RWPE2 (cell line): ENCODE data around the gene KRTAP10-1.

Source experiments
- ATAC-seq: fragments of 200-7000 bp; cut with Tn5 transposase; 3 replicates; pipeline ENCODE4 v1.9.1; 2021; ENCODE audit warnings: low read depth
- DNase-seq: peaks from one replicate; pipeline ENCODE4 v3.0.0-alpha.2; 2020; ENCODE audit warnings: low spot score
- H3K27ac ChIP-seq: fragments of 450-650 bp; 2 replicates; pipeline ENCODE4 v1.5.1; 2017; ENCODE audit warnings: mild to moderate bottlenecking; ENCODE audit not compliant: poor library complexity, severe bottlenecking
- H3K27me3 ChIP-seq: fragments of 250-450 bp; sonication (Bioruptor Pico); 2 replicates; pipeline ENCODE4 v1.5.1; 2021; ENCODE audit warnings: mild to moderate bottlenecking, moderate library complexity; ENCODE audit not compliant: insufficient read depth, poor library complexity, severe bottlenecking
- H3K36me3 ChIP-seq: fragments of 250-450 bp; sonication (Bioruptor Pico); 2 replicates; pipeline ENCODE4 v1.5.1; 2020; ENCODE audit warnings: low read depth, mild to moderate bottlenecking, moderate library complexity
- H3K4me1 ChIP-seq: fragments of 250-450 bp; sonication (Bioruptor Pico); 2 replicates; pipeline ENCODE4 v1.5.1; 2021; ENCODE audit warnings: mild to moderate bottlenecking, moderate library complexity; ENCODE audit not compliant: insufficient read depth, poor library complexity, severe bottlenecking
- H3K4me3 ChIP-seq: fragments of 250-450 bp; sonication (Bioruptor Pico); 2 replicates; pipeline ENCODE4 v1.5.1; 2021; ENCODE audit warnings: mild to moderate bottlenecking, moderate library complexity; ENCODE audit not compliant: severe bottlenecking
- H3K9me3 ChIP-seq: fragments of 250-450 bp; sonication (Bioruptor Pico); 2 replicates; pipeline ENCODE4 v1.5.1; 2021; ENCODE audit warnings: mild to moderate bottlenecking, moderate library complexity; ENCODE audit not compliant: severe bottlenecking
- CTCF ChIP-seq: fragments of 450-650 bp; IDR thresholded peaks from one replicate; pipeline ENCODE4 v1.5.1; 2017; ENCODE audit warnings: mild to moderate bottlenecking, moderate library complexity; ENCODE audit not compliant: poor library complexity, severe bottlenecking

The KRTAP10-1 gene

DNA sequence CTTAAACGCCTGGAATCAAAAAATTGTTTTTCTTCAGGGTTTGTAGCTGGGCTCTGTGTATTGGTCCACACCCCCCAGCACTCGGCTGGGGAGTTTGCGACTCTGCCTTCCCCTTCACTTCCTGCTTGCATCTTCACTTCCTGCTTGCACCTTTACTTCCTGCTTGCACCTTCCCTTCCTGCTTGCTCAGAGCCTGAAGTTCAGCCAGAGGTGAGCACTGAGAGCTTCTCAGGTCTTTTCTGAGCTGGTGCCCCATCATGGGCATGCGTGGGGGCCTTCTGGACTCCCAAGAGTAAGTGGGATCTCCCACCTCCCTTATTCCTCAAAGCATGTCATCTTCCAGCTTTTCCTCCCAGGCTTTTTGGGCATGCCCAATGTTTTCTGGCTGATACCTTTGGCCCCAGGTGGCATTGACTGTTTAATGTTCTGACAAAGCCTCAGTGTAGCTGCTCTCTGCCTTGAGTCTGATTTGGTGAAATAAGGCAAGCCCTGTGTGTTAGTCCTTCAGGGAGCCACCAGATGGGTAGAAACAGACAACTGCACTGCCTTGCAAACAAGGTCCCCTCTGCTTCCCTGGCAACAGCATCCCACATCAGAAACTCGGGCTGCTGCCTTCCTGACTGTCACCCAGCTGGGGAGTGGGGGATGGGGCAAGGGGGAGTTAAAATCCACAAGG, 7.8 kb upstream of the KRTAP10-1 start:
- Histone ChIP-seq H3K27me3 (no peaks in the 10 kb centered on the region), H3K36me3 (no peaks in the 10 kb centered on the region), H3K4me1 (peaks cover 10% of the 10 kb centered on the region), H3K4me3 (no peak overlapping the region), H3K9me3 (no peaks in the 10 kb centered on the region), H3K27ac (no peak overlapping the region)
- ATAC-seq, result no peak
- TF ChIP-seq CTCF, result no peak
- DNase-seq, result no peak

DNA sequence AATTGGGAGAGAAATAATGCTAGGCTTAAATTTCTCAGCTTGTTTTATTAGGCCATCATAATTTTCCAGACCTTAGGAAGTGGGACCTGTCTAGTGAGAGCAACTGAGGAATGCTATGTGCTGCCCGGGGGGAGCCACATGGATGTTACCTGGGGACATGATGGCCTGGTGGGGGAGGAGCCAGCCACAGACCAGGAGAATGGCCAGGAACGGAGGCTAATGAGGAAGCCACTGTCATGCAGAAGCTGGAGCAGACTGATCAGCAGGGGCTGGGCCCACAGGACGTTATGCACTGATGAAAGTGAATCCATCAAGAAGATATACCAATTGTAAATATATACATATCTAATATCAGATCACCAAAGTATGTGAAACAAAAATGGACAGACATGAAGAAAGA, 4.6 kb upstream of the KRTAP10-1 start:
- Histone ChIP-seq H3K9me3 (no peaks in the 10 kb centered on the region), H3K4me1 (peaks cover 10% of the 10 kb centered on the region), H3K27ac (no peak overlapping the region), H3K27me3 (no peaks in the 10 kb centered on the region), H3K36me3 (no peaks in the 10 kb centered on the region), H3K4me3 (no peak overlapping the region)
- ATAC-seq (no peak), DNase-seq (no peak)
- no peak for TF ChIP-seq CTCF

DNA sequence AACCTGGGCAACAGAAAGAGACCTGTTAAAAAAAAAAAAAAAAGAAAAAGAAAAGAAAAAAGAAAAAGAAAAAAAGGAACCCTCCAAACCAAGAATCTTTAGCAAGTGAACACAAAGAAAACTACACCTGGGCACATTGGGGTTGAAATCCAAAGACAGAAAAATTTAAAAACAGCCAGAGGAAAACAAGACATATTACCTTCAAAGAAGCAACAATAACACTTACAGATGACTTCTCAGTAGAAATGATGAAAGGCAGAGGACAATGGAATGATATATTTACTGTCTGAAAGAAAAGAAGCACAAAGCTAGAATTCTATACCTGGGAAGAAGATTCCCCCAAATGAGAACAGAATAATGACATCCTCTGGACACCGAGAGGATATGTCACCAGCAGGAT, 2.7 kb upstream of the KRTAP10-1 start:
- no peak overlapping the region for H3K4me3 ChIP-seq
- H3K4me1 ChIP-seq, result no peaks in the 10 kb centered on the region
- H3K27me3 ChIP-seq, result no peaks in the 10 kb centered on the region
- no peaks in the 10 kb centered on the region for H3K36me3 ChIP-seq
- no peaks in the 10 kb centered on the region for H3K9me3 ChIP-seq
- no peak for ATAC-seq
- DNase-seq, result no peak
- H3K27ac ChIP-seq, result no peak overlapping the region
- no peak for TF ChIP-seq CTCF

GRCh38 chr21:44540741-44541288, 820 bp upstream of the KRTAP10-1 start:
- Histone ChIP-seq H3K36me3 (no peaks in the 10 kb centered on the region), H3K27me3 (no peaks in the 10 kb centered on the region), H3K4me1 (no peaks in the 10 kb centered on the region), H3K27ac (no peak overlapping the region), H3K9me3 (no peaks in the 10 kb centered on the region), H3K4me3 (no peak overlapping the region)
- ATAC-seq, result no peak
- no peak for TF ChIP-seq CTCF
- no peak for DNase-seq

DNA sequence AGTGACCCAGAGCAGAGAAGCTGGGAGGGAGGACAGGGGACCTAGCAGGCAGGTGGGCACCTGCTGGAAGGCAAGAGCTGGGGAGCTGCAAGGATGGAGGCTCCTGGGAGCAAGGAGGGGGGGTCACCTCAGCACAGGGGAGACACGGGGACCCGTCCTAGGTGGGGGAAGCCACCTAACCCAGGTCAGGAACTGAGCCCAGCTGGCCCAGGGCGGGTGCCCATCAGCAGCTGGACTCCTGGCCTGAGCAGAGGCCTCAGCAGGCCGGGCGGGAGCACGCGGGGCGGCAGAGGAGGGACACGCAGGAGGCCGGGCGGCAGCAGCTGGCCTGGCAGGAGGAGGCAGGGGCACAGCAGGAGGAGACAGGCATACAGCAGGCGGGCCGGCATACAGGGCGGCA, 949 bp downstream of the KRTAP10-1 start:
- Histone ChIP-seq H3K27ac (no peak overlapping the region), H3K9me3 (no peaks in the 10 kb centered on the region), H3K36me3 (no peaks in the 10 kb centered on the region), H3K27me3 (no peaks in the 10 kb centered on the region), H3K4me1 (no peaks in the 10 kb centered on the region), H3K4me3 (no peak overlapping the region)
- no peak for DNase-seq
- no peak for TF ChIP-seq CTCF
- ATAC-seq, result no peak
